HG03439 (cell line): ENCODE data around the gene LOXHD1.

Source experiments
- ATAC-seq: cut with Tn5 transposase; IDR thresholded peaks from one replicate; pipeline ENCODE4 v1.9.1; 2021; ENCODE audit warnings: mild to moderate bottlenecking, moderate library complexity; ENCODE audit not compliant: unreplicated experiment

LOXHD1 gene, protein sequence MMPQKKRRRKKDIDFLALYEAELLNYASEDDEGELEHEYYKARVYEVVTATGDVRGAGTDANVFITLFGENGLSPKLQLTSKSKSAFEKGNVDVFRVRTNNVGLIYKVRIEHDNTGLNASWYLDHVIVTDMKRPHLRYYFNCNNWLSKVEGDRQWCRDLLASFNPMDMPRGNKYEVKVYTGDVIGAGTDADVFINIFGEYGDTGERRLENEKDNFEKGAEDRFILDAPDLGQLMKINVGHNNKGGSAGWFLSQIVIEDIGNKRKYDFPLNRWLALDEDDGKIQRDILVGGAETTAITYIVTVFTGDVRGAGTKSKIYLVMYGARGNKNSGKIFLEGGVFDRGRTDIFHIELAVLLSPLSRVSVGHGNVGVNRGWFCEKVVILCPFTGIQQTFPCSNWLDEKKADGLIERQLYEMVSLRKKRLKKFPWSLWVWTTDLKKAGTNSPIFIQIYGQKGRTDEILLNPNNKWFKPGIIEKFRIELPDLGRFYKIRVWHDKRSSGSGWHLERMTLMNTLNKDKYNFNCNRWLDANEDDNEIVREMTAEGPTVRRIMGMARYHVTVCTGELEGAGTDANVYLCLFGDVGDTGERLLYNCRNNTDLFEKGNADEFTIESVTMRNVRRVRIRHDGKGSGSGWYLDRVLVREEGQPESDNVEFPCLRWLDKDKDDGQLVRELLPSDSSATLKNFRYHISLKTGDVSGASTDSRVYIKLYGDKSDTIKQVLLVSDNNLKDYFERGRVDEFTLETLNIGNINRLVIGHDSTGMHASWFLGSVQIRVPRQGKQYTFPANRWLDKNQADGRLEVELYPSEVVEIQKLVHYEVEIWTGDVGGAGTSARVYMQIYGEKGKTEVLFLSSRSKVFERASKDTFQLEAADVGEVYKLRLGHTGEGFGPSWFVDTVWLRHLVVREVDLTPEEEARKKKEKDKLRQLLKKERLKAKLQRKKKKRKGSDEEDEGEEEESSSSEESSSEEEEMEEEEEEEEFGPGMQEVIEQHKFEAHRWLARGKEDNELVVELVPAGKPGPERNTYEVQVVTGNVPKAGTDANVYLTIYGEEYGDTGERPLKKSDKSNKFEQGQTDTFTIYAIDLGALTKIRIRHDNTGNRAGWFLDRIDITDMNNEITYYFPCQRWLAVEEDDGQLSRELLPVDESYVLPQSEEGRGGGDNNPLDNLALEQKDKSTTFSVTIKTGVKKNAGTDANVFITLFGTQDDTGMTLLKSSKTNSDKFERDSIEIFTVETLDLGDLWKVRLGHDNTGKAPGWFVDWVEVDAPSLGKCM (N-terminal part only)

DNA sequence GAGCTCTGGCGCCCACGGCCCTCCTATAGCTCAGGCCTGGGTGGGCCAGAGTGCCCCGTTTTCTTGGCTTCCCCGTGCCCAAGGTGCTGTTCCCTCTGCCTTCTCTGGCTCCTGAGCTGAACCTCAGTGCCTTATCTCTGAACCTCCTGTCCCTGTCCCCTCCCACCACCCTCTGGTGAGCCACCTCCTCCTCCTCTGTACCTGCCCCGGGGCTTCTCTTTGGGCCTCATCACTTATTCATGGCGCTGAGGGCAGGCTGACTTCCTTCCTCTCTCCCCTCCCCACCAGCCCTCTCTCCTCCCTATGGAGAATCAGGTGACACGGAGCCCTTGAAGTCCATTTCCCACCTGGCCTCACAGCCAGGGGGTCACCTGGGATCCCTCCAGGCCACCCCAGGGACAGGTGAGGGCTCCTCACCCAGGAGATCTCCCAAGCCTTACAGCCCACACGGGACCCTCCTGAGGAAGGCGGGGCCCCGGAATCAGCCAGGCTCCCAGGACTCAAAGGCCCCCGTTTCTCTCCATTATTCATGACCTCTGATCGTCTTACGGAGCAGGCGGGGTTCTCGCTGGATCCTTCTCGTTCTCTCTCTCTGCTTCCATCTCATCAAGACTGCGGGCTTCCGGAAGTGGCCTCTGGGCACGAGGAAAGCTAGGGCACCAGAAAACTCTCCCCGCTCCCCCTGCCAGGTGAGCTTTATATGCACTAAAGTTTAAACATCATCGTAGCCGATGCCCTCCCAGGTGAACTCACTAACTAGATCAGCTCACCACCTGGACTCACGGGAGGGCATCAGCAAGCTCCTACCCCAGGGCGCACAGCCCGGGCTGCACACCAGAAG is at the start of gene LOXHD1:
TSS of gene LOXHD1 (minus strand) at position 106 of the 841 bp plus-strand sequence. CDS start 187 bp downstream, outside the sequence.
- no peak for ATAC-seq

DNA sequence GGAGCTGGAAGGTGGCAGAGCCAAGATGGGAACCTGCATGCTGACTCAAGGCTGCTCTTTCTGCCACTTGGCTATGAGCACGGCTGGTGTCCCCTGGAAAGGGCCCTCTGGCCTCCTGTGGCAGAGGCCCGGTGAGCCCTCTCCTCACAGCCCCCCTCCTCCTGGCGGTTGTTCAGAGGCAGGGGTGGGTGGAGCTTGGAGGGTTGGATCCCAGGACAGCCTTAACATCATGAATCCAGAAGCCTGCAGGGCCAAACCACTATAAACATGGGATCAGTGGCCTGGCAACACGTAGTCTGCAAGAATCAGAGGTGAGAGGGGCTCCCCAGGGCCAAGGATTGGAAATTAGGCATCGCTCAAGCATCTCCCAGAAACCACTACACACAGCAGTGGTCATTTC is 48.5 kb upstream of the LOXHD1 start:
- ATAC-seq, result no peak

DNA sequence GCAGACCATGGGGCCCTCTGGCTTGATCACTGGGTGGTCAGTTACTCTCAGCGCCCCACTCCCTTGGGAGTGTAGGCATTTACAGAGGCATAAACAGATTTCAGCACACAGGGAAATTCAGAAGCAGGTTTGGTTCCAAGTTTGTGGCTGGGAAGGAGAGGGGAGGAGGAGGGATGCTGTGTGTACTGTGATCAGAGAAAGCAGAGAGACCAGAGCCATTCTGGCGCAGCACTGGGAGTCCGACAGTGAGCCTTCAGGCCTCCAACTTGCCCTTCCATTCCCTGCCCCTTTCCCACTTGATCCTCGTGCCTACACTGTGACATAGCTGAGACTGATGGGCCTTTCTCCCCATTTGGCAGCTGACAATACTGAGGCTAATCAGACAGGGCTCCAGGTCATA is 47.8 kb upstream of the LOXHD1 start:
- ATAC-seq, result no peak

DNA sequence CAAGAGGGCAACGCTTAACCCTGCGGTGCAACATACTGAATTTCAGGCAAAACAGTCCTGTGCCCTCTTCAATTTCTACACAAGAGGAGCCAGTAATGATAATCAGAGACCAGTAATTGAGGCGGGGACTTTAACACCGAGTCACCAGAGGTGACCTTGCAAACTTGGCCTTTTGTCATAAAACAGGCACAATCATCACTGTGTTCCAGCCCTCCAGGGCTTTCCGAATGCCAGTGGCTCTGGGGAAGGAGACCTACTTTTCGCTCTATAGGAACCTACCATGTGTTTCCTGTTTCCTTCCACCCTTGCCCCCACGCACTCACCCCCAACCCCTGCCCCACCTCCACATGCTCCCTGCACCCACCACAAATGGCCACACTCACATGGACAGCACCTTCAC is 47.2 kb upstream of the LOXHD1 start:
- ATAC-seq, result no peak

DNA sequence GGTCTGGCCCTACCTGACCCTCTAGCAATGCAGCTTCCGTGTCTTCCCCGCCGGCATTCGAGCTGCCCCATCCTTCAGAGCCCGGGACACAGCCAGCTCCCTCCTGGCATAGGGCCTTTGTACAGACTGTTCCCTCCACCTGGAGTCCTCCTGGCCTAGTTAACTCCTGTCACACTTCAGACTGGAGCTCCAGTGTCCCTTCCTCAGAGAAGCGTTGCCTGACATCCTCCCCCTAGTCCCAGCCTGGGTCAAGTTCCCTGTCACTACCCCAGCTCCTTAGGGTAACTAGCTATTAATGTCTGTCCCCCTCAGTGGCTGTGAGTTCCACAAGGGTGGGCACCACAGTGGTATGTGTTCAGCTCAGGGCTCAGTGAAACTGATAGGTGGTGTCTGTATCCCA is 45.5 kb upstream of the LOXHD1 start:
- ATAC-seq, result no peak

DNA sequence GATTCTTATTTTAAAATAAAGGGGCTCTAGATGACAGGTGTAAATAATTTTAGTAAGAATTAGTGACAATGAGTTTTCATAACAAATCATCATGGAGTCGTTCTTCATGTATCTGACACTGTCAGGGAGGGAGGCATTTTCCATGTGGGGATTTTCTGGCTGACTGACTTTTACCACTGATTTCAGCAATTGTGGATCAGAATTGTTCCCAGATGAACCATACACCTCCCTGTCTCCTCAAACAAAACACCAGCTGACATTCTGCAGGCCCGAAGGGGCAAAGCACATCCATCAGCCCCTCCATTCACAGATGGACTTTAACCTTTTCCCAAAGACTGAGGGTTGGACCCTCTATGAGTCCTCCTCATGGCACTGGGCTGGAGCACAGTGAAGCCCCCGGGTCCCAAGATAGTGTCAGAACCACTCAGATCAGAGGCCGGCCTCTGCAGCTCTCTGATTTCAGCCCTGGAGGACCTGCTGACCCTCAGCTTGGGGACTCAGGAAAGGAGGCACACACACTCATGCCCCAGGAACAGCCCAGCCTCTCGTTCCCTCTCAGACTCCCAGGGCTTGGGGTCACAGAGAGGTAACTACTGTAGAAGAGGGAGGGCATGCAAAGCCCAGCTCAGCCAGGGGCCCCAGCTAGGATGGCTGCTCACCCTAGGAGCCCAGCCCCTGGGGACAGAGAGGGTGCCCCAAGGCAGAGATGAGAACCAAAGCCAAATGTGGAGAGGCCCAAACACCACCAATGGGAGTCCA is 43.2 kb upstream of the LOXHD1 start:
- ATAC-seq, result no peak

DNA sequence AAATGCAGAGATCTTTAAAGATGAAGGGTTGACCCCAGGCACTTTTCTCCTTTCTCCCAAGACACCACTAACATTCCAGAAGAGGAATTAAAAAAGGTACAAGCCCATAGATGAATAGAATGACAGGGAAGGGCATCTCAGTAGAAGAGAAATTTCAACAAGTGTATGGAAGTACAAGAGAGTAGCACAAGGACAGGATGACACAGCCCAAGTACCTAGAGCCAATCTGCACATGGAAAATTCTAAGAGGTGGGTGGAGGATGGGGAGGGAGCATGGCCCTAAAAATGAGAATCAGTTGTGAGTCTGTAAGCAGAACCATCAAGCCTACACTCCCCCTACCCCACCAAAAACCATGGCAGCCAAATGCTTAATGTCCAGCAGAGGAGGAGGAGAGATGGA is 39.7 kb upstream of the LOXHD1 start:
- no peak for ATAC-seq

DNA sequence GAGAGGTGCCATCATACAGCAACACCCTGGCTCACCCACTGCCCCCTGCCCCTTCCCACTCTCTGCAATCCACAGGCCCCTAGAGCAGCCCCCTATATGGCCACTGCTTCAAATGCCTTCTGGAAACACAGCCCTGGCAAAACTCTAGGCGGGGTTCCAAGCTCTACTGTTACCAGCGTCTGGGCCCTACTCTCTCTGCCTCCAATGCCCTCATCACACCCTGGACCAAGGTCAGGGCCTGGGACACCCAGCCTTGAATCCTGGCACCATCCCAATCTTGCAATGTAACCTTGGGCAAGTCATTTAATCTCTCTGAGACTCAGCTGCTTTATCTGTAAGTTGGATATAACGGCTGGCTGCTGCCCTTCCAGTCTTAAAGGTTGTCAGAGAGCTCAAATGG is 39.2 kb upstream of the LOXHD1 start:
- ATAC-seq, result no peak

DNA sequence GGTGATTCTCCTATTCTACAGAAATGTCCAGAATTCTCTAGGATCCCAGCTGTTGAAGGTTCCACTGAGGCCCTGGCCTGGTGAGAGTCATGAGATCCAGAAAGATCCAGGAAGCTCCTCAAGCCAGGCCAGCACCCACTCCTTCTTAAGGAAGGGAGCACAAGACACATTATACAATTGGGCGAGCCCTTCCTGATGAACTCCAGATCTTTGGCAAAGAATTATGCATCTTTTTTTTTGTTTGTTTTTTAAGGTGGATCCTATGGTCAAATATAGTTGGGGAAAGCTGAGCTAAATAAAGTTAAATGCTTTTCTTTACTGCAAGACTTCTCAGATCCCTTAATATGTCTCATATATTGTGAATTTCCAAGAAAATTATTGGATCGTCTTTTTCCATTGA is 37.0 kb upstream of the LOXHD1 start:
- no peak for ATAC-seq

DNA sequence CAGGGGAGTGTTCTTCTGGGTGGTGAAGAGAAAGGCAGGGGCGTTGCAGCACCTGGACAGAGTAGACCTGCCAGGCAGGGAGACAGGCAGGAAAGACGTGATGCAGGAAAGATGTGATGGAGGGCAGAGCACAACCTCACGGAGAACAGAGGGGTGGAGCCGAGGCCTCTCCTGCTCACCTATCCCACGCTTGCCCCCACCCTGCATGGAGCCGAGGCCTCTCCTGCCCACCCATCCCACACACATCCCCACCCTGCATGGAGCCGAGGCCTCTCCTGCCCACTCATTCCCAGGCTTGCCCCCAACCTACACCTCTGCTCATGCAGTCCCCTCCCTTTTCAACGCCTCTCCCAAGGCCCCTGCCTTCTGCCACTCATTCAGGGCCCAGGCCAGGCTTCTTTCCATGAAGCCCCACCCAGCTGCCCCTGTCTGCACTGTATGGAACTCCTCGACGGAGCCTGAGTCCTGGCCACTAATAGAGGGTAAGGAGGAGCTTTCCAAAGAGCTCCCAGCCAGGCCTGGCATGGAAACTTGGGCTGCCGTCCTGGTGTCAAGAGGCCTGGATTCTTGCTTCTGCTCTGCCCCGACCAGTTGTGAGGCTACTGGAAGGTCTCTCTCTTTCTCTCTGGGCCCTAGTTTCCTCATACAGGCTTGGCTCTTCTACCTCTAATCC is 32.0 kb upstream of the LOXHD1 start:
- ATAC-seq, result no peak

DNA sequence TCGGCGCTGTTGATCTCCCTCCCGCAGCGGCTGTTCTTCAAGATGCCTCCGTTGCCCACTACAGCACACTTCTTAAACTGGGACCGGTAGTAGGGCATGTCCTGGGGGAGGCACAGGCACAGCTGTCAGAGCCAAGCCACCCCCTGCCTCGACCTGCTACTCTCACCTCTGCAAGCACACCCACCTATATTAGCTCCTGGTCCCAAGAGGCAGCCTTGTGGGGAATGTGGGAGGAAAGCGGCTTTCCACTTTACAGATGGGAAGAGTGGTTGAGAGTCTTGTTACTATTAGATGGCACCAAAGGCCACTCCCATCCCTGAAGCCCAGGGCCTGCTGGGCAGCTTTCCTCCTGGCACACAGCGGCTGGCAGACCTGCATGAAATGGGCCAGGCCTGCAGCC is 29.2 kb upstream of the LOXHD1 start:
- ATAC-seq, result no peak

DNA sequence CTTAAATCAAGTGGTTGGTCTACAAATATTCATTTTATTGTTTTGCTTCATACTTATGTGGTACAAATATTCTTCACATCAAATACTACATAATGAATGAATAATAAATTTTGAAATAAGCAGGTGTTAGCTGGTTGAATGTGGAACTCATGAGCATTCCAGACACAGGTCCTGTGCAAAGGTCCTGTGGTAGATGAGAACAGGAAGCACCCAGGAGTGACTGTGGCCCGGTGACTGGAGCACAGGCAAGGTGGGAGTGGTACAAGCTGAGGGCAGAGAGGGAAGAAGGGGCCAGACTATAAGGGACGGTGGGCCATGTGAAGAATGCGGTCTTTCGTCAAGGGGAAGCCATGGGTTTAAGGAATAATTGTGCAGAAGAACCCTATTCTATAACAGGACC is 26.2 kb upstream of the LOXHD1 start:
- no peak for ATAC-seq

DNA sequence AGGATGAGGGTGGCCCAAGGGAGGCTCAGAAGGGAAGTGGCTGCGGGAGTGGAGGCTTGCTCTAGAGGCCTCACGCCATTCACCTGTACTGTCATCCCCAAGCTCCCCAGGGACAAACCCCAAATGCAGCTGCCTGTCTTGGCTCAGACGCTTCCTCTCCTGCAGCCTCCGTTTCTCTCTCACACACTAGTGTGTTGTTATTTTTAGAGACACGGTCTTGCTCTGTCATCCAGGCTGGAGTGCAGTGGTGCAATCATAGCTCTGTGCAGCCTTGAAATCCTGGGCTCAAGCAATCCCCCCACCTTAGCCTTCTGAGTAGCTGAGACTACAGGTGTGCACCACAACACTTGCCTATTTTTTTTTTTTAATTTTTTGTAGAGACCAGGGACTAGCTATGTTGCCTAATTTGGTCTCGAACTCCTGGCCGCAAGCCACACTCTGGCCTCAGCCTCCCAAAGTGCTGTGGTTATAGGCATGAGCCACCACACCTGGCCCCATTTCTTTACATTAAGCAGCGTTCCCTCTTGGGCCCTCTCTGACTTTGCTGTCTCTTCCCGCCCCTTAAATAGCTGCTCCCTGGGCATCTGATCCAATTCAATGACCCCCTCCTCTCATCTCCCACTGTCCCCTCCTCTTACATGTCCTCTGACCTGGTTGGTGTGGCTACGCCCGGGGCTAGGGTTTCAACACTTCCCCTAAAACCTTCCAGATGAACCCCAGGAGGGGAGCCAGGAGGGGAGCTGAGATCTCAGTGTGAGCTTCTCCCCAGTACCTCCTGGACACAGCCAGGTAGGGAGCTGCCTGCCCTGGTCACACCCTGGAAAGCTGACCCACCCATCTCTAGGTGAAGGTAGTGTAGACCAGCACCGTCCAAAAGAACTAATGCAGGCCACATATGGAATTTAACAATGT is 24.0 kb upstream of the LOXHD1 start:
- ATAC-seq, result no peak

DNA sequence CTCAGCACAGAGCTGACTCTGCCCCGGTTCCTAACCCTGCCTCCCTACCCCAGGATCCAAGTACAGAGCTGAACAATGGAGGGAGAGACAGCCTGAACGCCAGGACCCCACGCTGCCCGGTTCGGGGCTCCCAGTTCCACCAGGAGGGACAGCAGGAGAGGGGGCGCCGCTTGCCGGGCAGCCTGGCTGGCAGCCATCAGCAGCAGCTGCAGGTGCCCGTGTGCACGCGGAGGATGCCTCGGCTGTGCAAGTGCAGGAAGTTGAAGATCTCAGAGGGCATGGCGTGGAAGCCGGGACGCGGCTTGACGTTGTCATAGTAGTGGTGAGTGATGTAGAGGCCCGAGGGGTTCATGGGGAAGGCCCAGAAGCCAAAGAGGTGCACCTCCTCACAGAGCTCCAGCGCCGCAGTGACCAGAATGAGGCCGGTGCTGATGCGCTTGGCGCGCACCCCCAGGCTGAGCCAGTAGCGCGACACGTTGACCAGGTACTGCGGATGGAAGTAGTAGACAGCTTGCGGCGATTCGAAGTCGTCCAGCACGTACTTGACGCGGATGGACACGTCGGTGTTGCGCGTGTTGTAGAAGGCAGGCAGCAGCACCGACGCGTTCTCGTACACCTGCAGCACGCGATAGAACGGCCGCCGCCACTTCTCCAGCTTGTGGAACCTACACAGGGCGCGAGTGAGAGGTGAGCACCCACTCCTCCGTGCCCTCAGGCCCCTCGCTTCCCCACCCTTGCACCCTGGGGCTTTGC is 23.0 kb upstream of the LOXHD1 start:
- ATAC-seq, result no peak

DNA sequence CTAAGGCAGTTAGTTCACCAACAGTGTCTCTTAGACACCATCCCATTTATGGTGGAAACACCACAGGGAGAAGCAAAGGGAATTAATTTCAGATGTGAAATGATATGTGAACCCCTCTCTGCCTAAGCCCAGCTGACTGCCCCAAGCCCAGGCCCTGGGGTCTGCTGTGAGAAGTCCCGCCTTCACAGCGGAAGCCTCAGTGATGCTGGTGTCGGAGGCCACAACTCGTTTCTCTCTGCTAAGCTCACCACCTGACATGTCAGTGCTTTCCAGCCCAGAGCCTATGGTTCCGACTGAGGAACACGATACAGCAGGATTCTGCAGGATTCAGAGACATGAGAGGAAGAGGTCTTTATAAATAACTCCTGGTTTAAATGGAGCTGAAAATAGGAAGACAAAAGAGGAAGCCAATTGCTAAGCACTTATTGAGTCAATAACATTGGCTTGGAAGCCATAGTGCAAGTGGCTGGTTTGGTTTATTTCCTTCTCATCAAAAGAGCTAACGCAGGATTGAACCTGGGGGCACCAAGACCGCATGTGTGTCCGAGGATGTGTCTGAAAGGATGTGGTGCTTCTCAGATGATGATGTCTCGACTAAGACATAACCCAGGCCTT is 21.9 kb upstream of the LOXHD1 start:
- ATAC-seq, result no peak

DNA sequence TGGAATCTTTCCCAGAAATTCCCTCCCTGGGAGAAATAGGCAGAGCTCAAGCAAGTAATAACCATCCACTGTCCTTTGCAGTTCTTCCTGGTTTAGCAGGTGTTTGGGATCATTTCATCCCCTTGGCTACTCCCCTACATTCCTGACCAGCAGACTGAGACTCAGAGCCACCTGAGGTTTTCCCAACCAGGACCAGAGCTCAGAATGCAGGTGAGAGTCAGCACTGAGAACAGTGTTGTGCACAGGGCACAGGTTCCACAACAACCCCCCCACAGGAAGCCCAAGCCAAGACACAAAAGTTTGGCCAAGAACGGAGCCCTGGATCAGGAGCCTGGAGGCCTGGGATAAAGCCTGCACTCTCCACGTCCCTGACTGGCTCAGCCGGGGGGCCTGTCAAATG is 21.0 kb upstream of the LOXHD1 start:
- no peak for ATAC-seq

DNA sequence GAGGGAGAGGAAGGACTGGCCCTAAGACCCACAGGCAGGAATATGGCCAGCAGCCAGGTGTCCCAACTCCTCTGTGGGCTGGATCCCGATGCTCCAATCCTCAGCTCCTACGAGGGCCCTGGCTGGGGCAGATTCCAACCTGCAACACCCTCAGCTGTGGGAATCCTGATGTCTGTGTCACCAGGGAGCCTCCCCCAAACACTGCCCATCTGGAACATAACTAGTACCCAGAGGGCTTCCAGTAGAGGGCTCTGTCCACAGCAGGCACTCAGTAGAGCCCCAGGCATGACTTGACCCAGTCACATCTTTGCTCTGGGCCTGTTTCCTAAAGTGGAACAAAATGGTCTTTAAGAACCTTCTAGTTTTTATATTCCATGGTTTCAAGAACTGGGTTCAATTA is 20.6 kb upstream of the LOXHD1 start:
- ATAC-seq, result no peak
